Subcutaneous abdominal adipose tissue (tissue), 5 donors: ENCODE data around the gene AKAP13.

Experiments
- H3K27ac ChIP-seq: one replicate; pipeline ENCODE4 v1.7.0; 2013; ENCODE audit warnings: low read depth, mild to moderate bottlenecking, inconsistent platforms, low read length, moderate library complexity
- H3K27me3 ChIP-seq, 5 donors: one replicate each; pipeline ENCODE4 v1.7.0; 2013; ENCODE audit warnings: low read length in 5 of 5, inconsistent platforms in 1 of 5; ENCODE audit not compliant: control insufficient read depth in 5 of 5, insufficient read depth in 4 of 5
- H3K36me3 ChIP-seq, 5 donors: one replicate each; pipeline ENCODE4 v1.7.0; 2013; ENCODE audit warnings: low read length in 5 of 5; ENCODE audit not compliant: control insufficient read depth in 5 of 5, insufficient read depth in 5 of 5
- H3K4me1 ChIP-seq, 5 donors: one replicate each; pipeline ENCODE4 v1.7.0; 2013; ENCODE audit warnings: low read length in 5 of 5, mild to moderate bottlenecking in 3 of 5, moderate library complexity in 1 of 5; ENCODE audit not compliant: control insufficient read depth in 5 of 5, insufficient read depth in 5 of 5
- H3K4me3 ChIP-seq, 5 donors: one replicate each; pipeline ENCODE4 v1.7.0; 2013; ENCODE audit warnings: low read length in 5 of 5, low read depth in 1 of 5
- H3K9ac ChIP-seq, 5 donors: one replicate each; pipeline ENCODE4 v1.7.0; 2013; ENCODE audit warnings: low read length in 5 of 5, mild to moderate bottlenecking in 4 of 5, moderate library complexity in 3 of 5
- H3K9me3 ChIP-seq, 5 donors: one replicate each; pipeline ENCODE4 v1.7.0; 2013; ENCODE audit warnings: low read length in 5 of 5; ENCODE audit not compliant: control insufficient read depth in 5 of 5
- donor health status: healthy.
- donor health status: healthy.
- donor health status: healthy.
- donor health status: healthy.
- donor health status: healthy.

AKAP13 gene

GRCh38 chr15:85408270-85408746 lies 27.9 kb downstream of the AKAP13 start:
- no peaks in the 10 kb centered on the region for H3K9me3 ChIP-seq
- no peak overlapping the region for H3K9ac ChIP-seq
- H3K4me3 ChIP-seq, result no peak overlapping the region
- H3K36me3 ChIP-seq, result no peaks in the 10 kb centered on the region
- H3K27me3 ChIP-seq, result no peaks in the 10 kb centered on the region
- H3K4me1 ChIP-seq, result peaks cover 4 to 23% (median 19%) of the 10 kb centered on the region in 5 donors
- no peak overlapping the region for H3K27ac ChIP-seq

GRCh38 chr15:85412066-85412465 lies 31.7 kb downstream of the AKAP13 start:
- no peak overlapping the region for H3K9ac ChIP-seq
- no peaks in the 10 kb centered on the region for H3K9me3 ChIP-seq
- H3K4me3 ChIP-seq, result no peak overlapping the region
- no peak overlapping the region for H3K27ac ChIP-seq
- H3K36me3 ChIP-seq, result no peaks in the 10 kb centered on the region
- H3K27me3 ChIP-seq, result no peaks in the 10 kb centered on the region
- H3K4me1 ChIP-seq, result peaks cover 4 to 25% (median 12%) of the 10 kb centered on the region in 5 donors

DNA sequence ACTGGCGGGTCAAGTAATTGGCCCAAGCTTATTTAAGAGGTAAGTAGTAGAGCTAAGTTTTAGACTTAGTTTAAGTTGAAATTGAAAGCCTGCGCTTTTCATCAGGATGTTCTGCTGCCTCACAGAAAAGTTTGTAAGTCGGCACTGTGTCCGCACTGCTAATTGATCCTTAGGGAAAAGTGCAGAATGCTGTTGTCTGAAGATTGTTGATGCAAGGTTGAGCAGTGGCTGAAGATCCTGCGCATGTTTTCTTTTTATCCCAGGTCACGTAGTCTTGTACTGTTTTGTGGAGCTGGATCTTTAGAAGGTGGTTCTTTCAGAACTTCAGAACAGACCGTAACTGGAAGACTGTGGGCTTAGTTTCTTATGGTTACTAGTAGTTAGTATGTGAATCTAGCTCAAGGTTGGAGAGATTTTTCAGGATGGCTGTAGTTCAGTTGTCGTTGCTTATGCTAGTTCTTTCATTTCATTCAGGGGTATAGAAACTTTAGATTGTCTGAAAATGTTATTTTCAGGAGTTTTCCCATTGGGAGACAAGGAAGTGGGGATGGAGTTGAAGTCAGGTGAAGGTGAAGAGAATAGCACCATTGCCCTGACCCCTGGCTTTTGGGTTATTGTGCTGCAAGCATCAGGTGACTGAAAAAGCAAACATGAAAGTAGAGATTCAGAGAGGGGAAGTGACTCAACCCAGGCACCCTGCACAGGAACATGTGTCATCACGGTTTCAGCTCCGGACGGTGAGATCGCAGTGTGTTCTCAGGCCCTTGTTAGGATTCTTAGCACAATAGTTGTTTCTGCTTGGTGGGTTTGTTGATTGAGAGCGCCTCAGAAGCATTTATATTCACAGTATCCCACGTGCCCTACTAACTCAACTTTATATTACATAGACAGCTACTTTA lies 32.8 kb downstream of the AKAP13 start:
- no peaks in the 10 kb centered on the region for H3K36me3 ChIP-seq
- no peaks in the 10 kb centered on the region for H3K27me3 ChIP-seq
- peak overlapping the region in 4 of 5 donors; percentile 35 to 43 (median 39) for H3K4me3 ChIP-seq
- peak overlapping the region; percentile 47 for H3K27ac ChIP-seq
- peaks cover 4 to 18% (median 11%) of the 10 kb centered on the region in 5 donors for H3K4me1 ChIP-seq
- no peaks in the 10 kb centered on the region for H3K9me3 ChIP-seq
- H3K9ac ChIP-seq, result peak overlapping the region in 2 of 5 donors; percentile 15 to 56

GRCh38 chr15:85414037-85414436 lies 33.6 kb downstream of the AKAP13 start:
- H3K9ac ChIP-seq, result no peak overlapping the region
- peaks cover 4 to 18% (median 11%) of the 10 kb centered on the region in 5 donors for H3K4me1 ChIP-seq
- H3K27ac ChIP-seq, result no peak overlapping the region
- H3K36me3 ChIP-seq, result no peaks in the 10 kb centered on the region
- no peaks in the 10 kb centered on the region for H3K27me3 ChIP-seq
- no peaks in the 10 kb centered on the region for H3K9me3 ChIP-seq
- H3K4me3 ChIP-seq, result no peak overlapping the region

GRCh38 chr15:85414495-85414894 lies 34.1 kb downstream of the AKAP13 start:
- Histone ChIP-seq H3K4me1 (peaks cover 4 to 18% (median 11%) of the 10 kb centered on the region in 5 donors), H3K27ac (no peak overlapping the region), H3K27me3 (no peaks in the 10 kb centered on the region), H3K36me3 (no peaks in the 10 kb centered on the region), H3K9me3 (no peaks in the 10 kb centered on the region), H3K9ac (no peak overlapping the region), H3K4me3 (no peak overlapping the region)

- no peak overlapping the region for H3K9ac ChIP-seq
- H3K4me3 ChIP-seq, result no peak overlapping the region
- no peaks in the 10 kb centered on the region for H3K9me3 ChIP-seq
- H3K27ac ChIP-seq, result no peak overlapping the region
- H3K27me3 ChIP-seq, result no peaks in the 10 kb centered on the region
- peaks cover 4 to 18% (median 11%) of the 10 kb centered on the region in 5 donors for H3K4me1 ChIP-seq
- no peaks in the 10 kb centered on the region for H3K36me3 ChIP-seq
Measured at GRCh38 chr15:85414991-85415390, 34.6 kb downstream of the AKAP13 start.

DNA sequence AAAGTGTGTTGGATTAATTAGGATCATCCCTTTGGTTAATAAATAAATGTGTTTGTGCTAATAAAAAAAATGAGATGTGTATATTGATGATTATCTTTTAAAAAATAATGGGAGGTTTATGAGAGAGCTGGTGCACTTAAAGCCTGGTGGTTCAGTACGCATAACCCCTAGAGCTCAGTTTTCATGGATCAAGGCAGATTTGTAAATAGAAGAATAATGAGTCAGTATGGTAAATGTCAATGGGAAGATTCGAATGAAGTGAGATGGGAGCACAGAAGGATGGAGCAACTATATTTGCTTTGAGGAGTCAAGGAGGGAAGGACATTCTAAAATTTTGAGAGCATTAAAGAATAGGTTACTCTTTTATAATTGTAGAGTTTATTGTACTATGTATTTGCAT lies 35.4 kb downstream of the AKAP13 start:
- Histone ChIP-seq H3K27ac (no peak overlapping the region), H3K4me3 (no peak overlapping the region), H3K36me3 (no peaks in the 10 kb centered on the region), H3K27me3 (no peaks in the 10 kb centered on the region), H3K9me3 (no peaks in the 10 kb centered on the region), H3K4me1 (peaks cover 4 to 18% (median 11%) of the 10 kb centered on the region in 5 donors), H3K9ac (no peak overlapping the region)

DNA sequence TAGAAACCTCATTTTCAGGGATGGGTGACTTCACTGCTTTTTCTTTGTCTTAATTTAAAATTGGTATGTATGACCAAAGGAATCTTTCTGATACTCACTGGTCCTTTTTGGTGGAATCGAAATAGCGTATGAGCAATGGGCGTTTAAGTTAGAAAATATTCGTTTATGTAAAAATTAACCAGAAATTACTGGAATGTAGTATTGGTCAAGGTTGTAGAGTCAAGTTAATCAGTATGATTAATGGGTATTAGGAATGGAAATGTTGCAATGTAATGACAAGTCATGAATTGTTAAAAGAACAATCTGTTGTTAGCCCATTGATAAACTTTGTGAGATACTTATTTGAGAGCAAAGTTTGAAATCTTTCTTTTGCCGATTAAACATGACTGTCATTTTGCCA lies 36.9 kb downstream of the AKAP13 start:
- no peak overlapping the region for H3K9ac ChIP-seq
- no peak overlapping the region for H3K27ac ChIP-seq
- no peaks in the 10 kb centered on the region for H3K9me3 ChIP-seq
- H3K36me3 ChIP-seq, result no peaks in the 10 kb centered on the region
- no peaks in the 10 kb centered on the region for H3K27me3 ChIP-seq
- no peak overlapping the region for H3K4me3 ChIP-seq
- peaks cover 4 to 26% (median 11%) of the 10 kb centered on the region in 5 donors for H3K4me1 ChIP-seq

DNA sequence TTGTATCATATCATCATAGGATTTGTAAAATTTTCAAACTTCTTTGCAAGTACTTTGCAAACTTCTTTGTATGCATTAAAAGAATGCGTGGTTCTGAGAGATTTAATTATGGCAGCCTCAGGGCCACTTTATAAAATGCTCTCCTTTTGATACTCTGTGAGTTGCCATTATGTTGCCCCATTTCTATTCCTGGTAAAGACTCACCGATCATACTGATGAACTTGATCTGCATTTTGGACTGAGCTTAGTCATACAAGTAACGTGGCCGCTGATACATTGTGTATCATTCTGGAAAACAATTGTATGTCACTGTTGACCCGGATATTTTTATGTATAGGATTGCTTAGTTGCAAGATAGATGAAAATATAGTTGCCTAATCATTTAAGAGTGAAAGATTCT lies 38.8 kb downstream of the AKAP13 start:
- H3K4me3 ChIP-seq, result no peak overlapping the region
- H3K36me3 ChIP-seq, result no peaks in the 10 kb centered on the region
- no peaks in the 10 kb centered on the region for H3K9me3 ChIP-seq
- H3K27ac ChIP-seq, result no peak overlapping the region
- H3K27me3 ChIP-seq, result no peaks in the 10 kb centered on the region
- no peak overlapping the region for H3K9ac ChIP-seq
- H3K4me1 ChIP-seq, result peaks cover 0 to 9% (median under 1%) of the 10 kb centered on the region in 5 donors

DNA sequence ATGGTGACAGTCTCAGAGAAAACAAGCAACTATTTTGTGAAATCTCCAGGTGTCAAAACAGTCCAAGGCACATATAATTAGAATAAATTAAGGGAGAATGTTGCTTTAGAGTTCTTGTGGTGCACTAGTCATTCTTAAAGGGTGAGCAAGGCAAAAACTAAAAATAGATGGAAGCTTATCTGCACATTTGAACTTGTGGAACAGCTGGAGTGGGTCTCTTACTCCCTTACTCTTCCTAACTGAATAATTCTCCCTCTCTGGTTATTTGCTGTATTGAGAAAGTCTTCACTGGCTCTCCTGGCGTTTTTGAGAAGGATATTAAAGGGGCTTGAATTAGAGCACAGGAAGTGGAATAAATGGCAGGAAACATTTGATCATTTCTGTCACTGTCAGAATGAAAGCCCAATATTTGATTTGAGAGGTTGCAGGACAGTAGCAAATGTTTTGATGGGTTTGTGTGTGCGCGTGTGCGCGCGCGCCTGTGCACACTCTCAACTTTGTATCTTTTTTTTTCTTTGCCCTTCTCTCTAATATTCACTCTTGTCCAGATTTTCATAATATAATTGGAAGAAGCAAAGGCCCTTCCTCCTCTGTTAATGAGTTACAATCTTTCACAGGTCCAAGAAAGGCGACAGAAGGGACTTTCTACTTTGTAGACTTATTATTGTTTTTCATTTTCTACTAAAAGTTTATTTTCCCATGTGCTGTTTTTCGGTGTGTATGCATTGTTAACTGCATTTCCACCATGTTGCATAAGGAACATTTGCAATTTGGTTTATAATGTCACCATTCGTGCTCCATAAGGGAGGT lies 40.9 kb downstream of the AKAP13 start:
- Histone ChIP-seq H3K4me3 (no peak overlapping the region), H3K9me3 (no peaks in the 10 kb centered on the region), H3K4me1 (peaks cover 0 to 8% (median 0%) of the 10 kb centered on the region in 5 donors), H3K9ac (no peak overlapping the region), H3K27me3 (no peaks in the 10 kb centered on the region), H3K36me3 (no peaks in the 10 kb centered on the region), H3K27ac (no peak overlapping the region)
